Suprapubic skin (tissue), 4 donors: Measurements from ENCODE around the gene FOXN3.

Source experiments
- POLR2A ChIP-seq, 2 donors: fragments of 450-650 bp; IDR thresholded peaks; one replicate each; pipeline ENCODE4 v1.6.1; 2017; ENCODE audit warnings: antibody characterized with exemption in 2 of 2, mild to moderate bottlenecking in 2 of 2, moderate library complexity in 2 of 2
- POLR2AphosphoS5 ChIP-seq, 3 donors: sonication (generic); formaldehyde crosslinking; IDR thresholded peaks; one replicate each; pipeline ENCODE4 v1.6.1; 2017; ENCODE audit warnings: antibody characterized with exemption in 3 of 3

GRCh38 chr14:89364316-89364715, 52.7 kb downstream of the FOXN3 start:
- TF ChIP-seq POLR2A (IDR thresholded peaks at IDR 0.05) (no peak), POLR2AphosphoS5 (IDR thresholded peaks at IDR 0.05) (no peak)
